Stimulated activated CD4-positive, alpha-beta T cell treated with anti-CD3 and anti-CD28 coated beads, Interleukin-2, amount 100 ng/mL, for 4 hours (primary cell): ENCODE results near the gene RNLS.

Source experiments
- DNase-seq: peaks from one replicate; pipeline ENCODE4 v3.0.0-alpha.2; 2020; ENCODE audit warnings: low read depth

The RNLS gene

GRCh38 chr10:88551246-88551645, 31.9 kb downstream of the RNLS start:
- no peak for DNase-seq

- no peak for DNase-seq
Observed at GRCh38 chr10:88546497-88546896, 36.6 kb downstream of the RNLS start.

DNA sequence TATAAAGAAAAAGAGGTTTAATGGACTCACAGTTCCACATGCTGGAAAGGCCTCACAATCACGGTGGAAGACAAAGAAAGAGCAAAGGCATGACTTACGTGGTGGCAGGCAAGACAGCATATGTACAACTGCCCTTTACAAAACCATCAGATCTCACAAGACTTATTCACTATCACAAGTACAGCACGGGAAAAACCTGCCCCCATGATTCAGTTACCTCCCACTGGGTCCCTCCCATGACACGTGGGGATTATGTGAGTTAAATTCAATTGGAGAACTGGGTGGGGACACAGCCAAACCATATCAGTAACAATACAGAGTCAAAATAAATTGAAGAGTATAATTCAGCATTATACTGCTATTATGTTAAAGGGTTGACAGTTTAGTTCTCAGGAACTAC, 37.8 kb downstream of the RNLS start:
- no peak for DNase-seq

- DNase-seq, result no peak
Observed at GRCh38 chr10:88544140-88544870, 38.8 kb downstream of the RNLS start.

- no peak for DNase-seq
Observed at GRCh38 chr10:88542522-88542921, 40.6 kb downstream of the RNLS start.

DNA sequence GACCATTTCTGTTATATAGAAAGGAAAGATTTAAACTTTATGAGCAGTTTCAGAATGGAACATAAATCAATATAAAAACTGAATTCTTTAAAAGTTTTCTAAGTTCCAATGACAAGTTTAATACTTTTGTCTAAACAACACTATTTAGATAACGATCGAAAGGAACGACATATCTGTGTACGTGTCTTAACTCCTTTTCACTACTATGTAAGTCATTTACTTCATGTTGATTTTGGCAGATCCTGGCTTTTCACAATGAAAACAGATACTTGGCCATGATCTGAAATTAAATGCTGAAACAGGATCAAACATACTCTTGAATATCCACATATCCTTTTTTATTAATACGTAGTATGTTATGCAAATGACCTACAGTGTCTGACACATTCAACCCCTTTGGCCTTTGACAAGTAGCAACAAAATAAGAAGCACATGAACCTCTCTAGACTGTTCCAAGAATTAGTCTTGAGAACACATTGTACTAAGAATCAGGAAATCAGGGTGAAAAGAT, 41.9 kb downstream of the RNLS start:
- DNase-seq, result no peak

- DNase-seq, result no peak
Observed at GRCh38 chr10:88540351-88540750, 42.8 kb downstream of the RNLS start.

DNA sequence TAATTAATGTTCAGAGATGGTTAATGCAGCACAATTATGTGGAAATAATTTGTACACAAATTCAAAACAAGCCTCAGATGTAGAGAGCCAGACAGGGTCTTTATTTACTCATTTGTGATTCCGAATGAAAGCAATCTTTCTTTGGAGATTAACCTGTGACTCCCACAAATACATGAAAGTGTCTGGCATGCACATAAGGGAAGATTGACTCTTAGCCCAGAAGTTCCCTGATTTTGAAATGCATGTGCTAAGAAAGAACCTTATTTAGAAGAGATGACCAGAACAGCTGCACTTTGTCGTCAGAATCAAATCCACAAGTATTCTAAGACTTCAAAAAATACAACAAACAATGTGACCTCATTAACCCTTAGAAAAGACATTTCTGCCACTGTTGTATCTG, 45.1 kb downstream of the RNLS start:
- no peak for DNase-seq

- DNase-seq, result no peak
Observed at GRCh38 chr10:88537322-88537721, 45.8 kb downstream of the RNLS start.

- no peak for DNase-seq
Observed at GRCh38 chr10:88536437-88536836, 46.7 kb downstream of the RNLS start.

- DNase-seq, result no peak
Observed at GRCh38 chr10:88534072-88534665, 48.9 kb downstream of the RNLS start.

DNA sequence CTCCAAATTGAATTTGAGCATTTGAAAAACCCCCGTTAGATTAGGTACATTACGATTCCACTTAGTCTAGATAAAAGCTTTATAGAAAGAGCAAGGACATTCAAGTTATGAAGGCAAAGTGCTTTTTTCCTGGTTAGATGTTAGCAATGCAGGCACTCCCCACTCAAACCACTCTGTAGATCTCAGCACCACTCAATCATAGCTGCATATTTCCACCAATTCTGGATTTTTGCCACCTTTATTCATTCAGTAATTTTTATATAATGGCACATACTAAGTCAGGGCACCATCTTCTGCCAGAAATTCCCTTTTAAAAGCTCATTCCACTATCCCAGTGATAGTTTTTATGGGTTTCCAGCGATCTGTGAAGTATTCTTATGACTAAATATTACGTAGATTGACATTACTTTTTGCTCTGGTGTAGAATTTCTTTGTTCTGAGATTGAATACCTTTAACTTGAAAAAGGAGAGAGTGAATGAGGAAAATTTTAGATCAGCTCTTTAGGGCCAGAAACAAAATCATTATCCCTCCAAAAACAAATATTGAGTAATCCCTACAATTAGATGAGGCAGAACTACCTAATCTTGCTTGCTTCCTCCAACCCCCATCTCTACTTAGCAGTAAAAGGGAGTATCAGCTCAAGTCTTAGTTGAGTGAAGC, 51.6 kb downstream of the RNLS start:
- no peak for DNase-seq

DNA sequence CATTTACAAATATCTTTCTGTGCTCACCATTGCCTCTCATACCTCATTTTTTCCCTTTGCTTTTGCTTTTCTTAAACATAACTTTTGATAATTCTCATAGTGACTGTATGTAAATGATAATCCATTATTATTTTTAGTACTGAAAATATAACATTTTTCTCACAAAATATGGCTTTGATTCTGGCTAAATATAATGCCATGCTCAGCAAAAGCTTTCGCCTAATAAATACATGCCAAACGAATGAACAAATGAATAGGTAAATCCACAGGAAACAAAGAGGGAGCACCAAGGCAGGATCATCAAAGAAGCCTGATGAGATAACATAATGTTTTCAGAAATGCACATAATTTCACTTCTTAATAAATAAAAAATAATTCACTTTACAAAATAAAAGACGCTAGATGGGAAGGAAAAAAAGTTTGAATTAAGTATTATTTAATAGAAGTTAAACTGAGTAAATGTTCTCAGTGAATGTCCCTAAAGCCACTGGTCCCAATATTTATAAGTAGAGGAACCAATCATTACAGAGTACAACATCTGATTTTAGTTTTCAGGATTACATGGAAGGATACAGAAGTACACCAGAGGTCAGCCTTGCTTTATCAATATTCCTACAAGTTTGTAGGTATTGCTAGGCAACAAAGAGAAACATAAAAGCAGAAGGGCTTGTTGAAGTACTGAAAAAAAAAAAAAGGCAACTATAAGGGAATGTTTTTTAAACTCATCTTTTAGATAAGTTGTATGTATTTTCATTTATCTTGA, 52.3 kb downstream of the RNLS start:
- no peak for DNase-seq

DNA sequence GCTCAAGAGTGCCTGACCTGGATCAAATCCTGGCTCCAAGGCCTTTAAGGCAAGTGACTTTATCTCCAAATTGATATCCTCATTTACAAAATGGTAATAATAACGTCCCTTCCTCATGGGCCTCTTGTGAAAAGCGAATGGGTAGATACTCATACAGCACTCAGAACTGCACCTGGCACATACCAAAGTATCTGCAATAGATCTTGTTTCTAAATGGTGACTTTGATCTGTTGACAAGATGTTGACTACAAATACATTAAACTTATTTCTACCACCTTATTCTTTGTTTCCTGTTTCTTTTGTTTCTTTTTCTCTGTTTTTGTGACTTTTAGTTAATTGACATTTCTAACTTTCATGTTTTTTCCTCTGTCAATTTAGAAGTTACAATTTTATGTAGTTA, 53.0 kb downstream of the RNLS start:
- DNase-seq, result no peak

GRCh38 chr10:88528806-88529570, 54.1 kb downstream of the RNLS start:
- DNase-seq, result no peak

DNA sequence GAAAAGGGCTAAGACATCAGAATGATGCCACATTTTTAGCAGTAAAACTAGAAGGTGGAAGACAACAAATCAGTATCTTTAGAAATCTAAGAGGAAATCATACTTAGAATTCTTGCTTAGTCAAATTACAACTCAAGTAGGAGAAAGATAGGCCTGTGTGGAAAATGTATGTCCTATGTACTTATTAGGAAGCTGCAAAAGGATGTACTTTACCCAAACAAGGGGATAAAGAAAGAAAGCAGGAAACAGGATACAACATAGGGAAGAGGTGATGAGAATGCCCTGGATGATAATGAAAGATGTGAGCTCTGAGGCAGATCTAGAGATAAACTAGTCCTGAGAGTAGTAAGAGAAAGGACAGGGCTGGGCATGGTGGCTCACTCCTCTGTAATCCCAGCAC, 54.9 kb downstream of the RNLS start:
- DNase-seq, result no peak

- no peak for DNase-seq
Observed at GRCh38 chr10:88527245-88527644, 55.9 kb downstream of the RNLS start.

DNA sequence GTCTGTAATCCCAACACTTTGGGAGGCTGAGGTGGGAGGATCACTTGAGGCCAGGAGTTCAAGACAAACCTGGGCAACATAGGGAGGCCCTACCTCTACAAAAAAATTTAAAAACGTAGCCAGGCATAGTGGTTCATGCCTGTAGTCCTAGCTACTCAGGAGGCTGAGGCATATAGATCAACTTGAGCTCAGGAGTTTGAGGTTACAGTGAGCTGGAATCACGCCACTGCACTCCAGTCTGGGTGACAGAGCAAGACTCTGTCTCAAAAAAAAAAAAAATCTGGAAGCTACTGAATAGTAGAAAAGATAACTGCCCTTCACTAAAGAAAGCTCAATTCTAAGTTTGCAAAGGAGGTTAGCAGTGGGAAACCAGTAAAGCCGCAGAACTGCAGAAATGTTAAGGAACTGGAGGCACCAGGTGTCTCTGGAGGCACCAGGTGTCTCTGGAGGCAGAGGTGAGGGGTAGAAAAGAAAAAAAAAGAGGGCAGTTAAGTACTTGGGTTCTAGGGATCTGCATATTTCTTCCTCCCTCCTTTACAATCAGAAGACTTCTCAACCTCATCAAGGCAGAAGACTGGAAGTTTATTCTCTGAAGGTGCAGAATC, 56.5 kb downstream of the RNLS start:
- no peak for DNase-seq

GRCh38 chr10:88525371-88526069, 57.6 kb downstream of the RNLS start:
- no peak for DNase-seq

- no peak for DNase-seq
Observed at GRCh38 chr10:88523739-88524400, 59.2 kb downstream of the RNLS start.
